Mesendoderm (in vitro differentiated cells): ENCODE data around the gene RAPGEF4.

ENCODE experiments used
- DNase-seq: peaks from one replicate; pipeline ENCODE4 v3.0.0; 2013
- H2AK5ac ChIP-seq: 2 replicates; pipeline ENCODE4 v1.6.1; 2013; ENCODE audit warnings: low read length, inconsistent platforms
- H2BK120ac ChIP-seq: 2 replicates; pipeline ENCODE4 v1.6.1; 2013; ENCODE audit warnings: low read depth, mild to moderate bottlenecking, low read length, moderate library complexity, mixed read lengths
- H2BK15ac ChIP-seq: replicated peaks from 2 replicates; pipeline ENCODE4 v1.6.1; 2013; ENCODE audit warnings: low read depth, mild to moderate bottlenecking, moderate library complexity
- H2BK5ac ChIP-seq: 2 replicates; pipeline ENCODE4 v1.6.1; 2013; ENCODE audit warnings: low read length, inconsistent platforms
- H3K18ac ChIP-seq: 2 replicates; pipeline ENCODE4 v1.6.1; 2013; ENCODE audit warnings: mild to moderate bottlenecking, low read length, mixed read lengths
- H3K23ac ChIP-seq: one replicate; pipeline ENCODE4 v1.6.1; 2013; ENCODE audit warnings: low read length
- H3K27ac ChIP-seq: 2 replicates; pipeline ENCODE4 v1.5.1; 2013; ENCODE audit warnings: low read depth, mild to moderate bottlenecking, inconsistent platforms, low read length, moderate library complexity
- H3K27me3 ChIP-seq: 2 replicates; pipeline ENCODE4 v1.6.1; 2013; ENCODE audit warnings: low read length, control low read depth, mild to moderate bottlenecking, inconsistent platforms; ENCODE audit not compliant: insufficient read depth, poor library complexity
- H3K36me3 ChIP-seq: 2 replicates; pipeline ENCODE4 v1.6.1; 2013; ENCODE audit warnings: low read length, inconsistent platforms; ENCODE audit not compliant: control insufficient read depth, insufficient read depth
- H3K4ac ChIP-seq: one replicate; pipeline ENCODE4 v1.6.1; 2013; ENCODE audit warnings: low read depth, mild to moderate bottlenecking, low read length, moderate library complexity
- H3K4me1 ChIP-seq: 2 replicates; pipeline ENCODE4 v1.6.1; 2013; ENCODE audit warnings: low read depth, low read length, inconsistent platforms; ENCODE audit not compliant: control insufficient read depth
- H3K4me2 ChIP-seq: 2 replicates; pipeline ENCODE4 v1.6.1; 2013; ENCODE audit warnings: low read length
- H3K4me3 ChIP-seq: 2 replicates; pipeline ENCODE4 v1.5.1; 2013; ENCODE audit warnings: mild to moderate bottlenecking, low read length
- H3K56ac ChIP-seq: one replicate; pipeline ENCODE4 v1.6.1; 2013; ENCODE audit warnings: low read length
- H3K79me1 ChIP-seq: 2 replicates; pipeline ENCODE4 v1.6.1; 2013; ENCODE audit warnings: low read length, inconsistent platforms
- H3K79me2 ChIP-seq: 2 replicates; pipeline ENCODE4 v1.6.1; 2013; ENCODE audit warnings: mild to moderate bottlenecking, low read length; ENCODE audit not compliant: control insufficient read depth, insufficient read depth
- H3K9ac ChIP-seq: 2 replicates; pipeline ENCODE4 v1.6.1; 2013; ENCODE audit warnings: low read length, inconsistent platforms
- H4K5ac ChIP-seq: one replicate; pipeline ENCODE4 v1.6.1; 2013; ENCODE audit warnings: low read length
- H4K8ac ChIP-seq: one replicate; pipeline ENCODE4 v1.6.1; 2013; ENCODE audit warnings: low read depth, mild to moderate bottlenecking, control low read depth, low read length, moderate library complexity
- WGBS: extraction: QIAGEN DNeasy Blood & Tissue Kit; methylation state at CpG from one replicate; pipeline ENCODE4 v1.1.7; 2013; ENCODE audit warnings: low lambda C conversion rate, missing lambda C conversion rate; ENCODE audit not compliant: insufficient coverage; ENCODE audit errors: extremely low coverage; 5-methylcytosine and 5-hydroxymethylcytosine counted together

Gene RAPGEF4

DNA sequence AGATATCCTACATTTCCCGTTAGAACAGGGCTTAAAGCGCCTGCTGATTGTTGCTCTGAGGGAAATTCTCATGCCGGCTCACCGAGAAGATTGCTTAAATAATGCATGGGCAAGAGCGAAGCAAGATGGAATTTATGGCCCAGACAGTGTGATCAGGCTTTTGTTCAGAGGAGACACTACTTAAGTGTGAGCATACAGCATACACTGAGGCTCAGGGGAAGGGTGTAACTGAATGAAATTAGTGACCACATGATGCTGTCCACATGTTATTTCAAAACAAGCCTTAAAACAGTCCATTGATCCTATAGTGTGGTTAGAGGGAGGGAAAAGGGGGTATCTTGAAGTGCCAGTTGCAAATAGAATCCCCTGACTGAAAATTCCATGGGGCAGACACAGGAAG is 125.5 kb downstream of the RAPGEF4 start:
- no peak overlapping the region for H3K4me3 ChIP-seq
- no peak overlapping the region for H3K56ac ChIP-seq
- no peak overlapping the region for H3K4me2 ChIP-seq
- no CpG with 5 or more reads among the region's 5 CpGs for WGBS
- H3K27ac ChIP-seq, result no peak overlapping the region
- no peaks in the 10 kb centered on the region for H3K4me1 ChIP-seq
- no peak for DNase-seq
- H3K18ac ChIP-seq, result no peak overlapping the region
- H2BK120ac ChIP-seq, result no peak overlapping the region
- no peak overlapping the region for H4K8ac ChIP-seq
- no peak overlapping the region for H2AK5ac ChIP-seq
- no peaks in the 10 kb centered on the region for H3K27me3 ChIP-seq
- no peak overlapping the region for H2BK5ac ChIP-seq
- no peaks in the 10 kb centered on the region for H3K79me2 ChIP-seq
- H2BK15ac ChIP-seq, result no peak overlapping the region
- H3K79me1 ChIP-seq, result no peaks in the 10 kb centered on the region
- no peaks in the 10 kb centered on the region for H3K36me3 ChIP-seq
- H3K23ac ChIP-seq, result no peak overlapping the region
- H3K9ac ChIP-seq, result no peak overlapping the region
- H4K5ac ChIP-seq, result no peak overlapping the region
- H3K4ac ChIP-seq, result no peak overlapping the region

GRCh38 chr2:172861656-172862476 is 126.2 kb downstream of the RAPGEF4 start:
- H3K56ac ChIP-seq, result no peak overlapping the region
- no peak for DNase-seq
- H3K18ac ChIP-seq, result no peak overlapping the region
- no peak overlapping the region for H3K4me2 ChIP-seq
- H3K79me2 ChIP-seq, result no peaks in the 10 kb centered on the region
- H2BK5ac ChIP-seq, result no peak overlapping the region
- H3K4me3 ChIP-seq, result no peak overlapping the region
- H2BK120ac ChIP-seq, result no peak overlapping the region
- H3K79me1 ChIP-seq, result no peaks in the 10 kb centered on the region
- no peaks in the 10 kb centered on the region for H3K27me3 ChIP-seq
- no peak overlapping the region for H3K23ac ChIP-seq
- no peaks in the 10 kb centered on the region for H3K36me3 ChIP-seq
- no peaks in the 10 kb centered on the region for H3K4me1 ChIP-seq
- no peak overlapping the region for H2AK5ac ChIP-seq
- no peak overlapping the region for H3K9ac ChIP-seq
- no peak overlapping the region for H3K4ac ChIP-seq
- H3K27ac ChIP-seq, result no peak overlapping the region
- no peak overlapping the region for H4K8ac ChIP-seq
- no CpG with 5 or more reads among the region's 7 CpGs for WGBS
- no peak overlapping the region for H2BK15ac ChIP-seq
- H4K5ac ChIP-seq, result no peak overlapping the region

- WGBS, result no CpG with 5 or more reads among the region's 2 CpGs
- Histone ChIP-seq H3K79me2 (no peaks in the 10 kb centered on the region), H3K4me3 (no peak overlapping the region), H4K5ac (no peak overlapping the region), H3K56ac (no peak overlapping the region), H2BK120ac (no peak overlapping the region), H2BK5ac (no peak overlapping the region), H2BK15ac (no peak overlapping the region), H3K9ac (no peak overlapping the region), H2AK5ac (no peak overlapping the region), H3K27me3 (no peaks in the 10 kb centered on the region), H3K18ac (no peak overlapping the region), H3K79me1 (no peaks in the 10 kb centered on the region), H3K4ac (no peak overlapping the region), H3K4me2 (no peak overlapping the region), H3K27ac (no peak overlapping the region), H4K8ac (no peak overlapping the region), H3K4me1 (no peaks in the 10 kb centered on the region), H3K36me3 (no peaks in the 10 kb centered on the region), H3K23ac (no peak overlapping the region)
- no peak for DNase-seq
Measured at GRCh38 chr2:172863341-172863740, 127.7 kb downstream of the RAPGEF4 start.

GRCh38 chr2:172864182-172864581 is 128.5 kb downstream of the RAPGEF4 start:
- Histone ChIP-seq H3K23ac (no peak overlapping the region), H3K4me2 (no peak overlapping the region), H3K4me3 (no peak overlapping the region), H3K27ac (no peak overlapping the region), H3K4ac (no peak overlapping the region), H3K36me3 (no peaks in the 10 kb centered on the region), H4K5ac (no peak overlapping the region), H3K27me3 (no peaks in the 10 kb centered on the region), H4K8ac (no peak overlapping the region), H2AK5ac (no peak overlapping the region), H3K18ac (no peak overlapping the region), H2BK15ac (no peak overlapping the region), H2BK5ac (no peak overlapping the region), H3K9ac (no peak overlapping the region), H3K79me2 (no peaks in the 10 kb centered on the region), H3K56ac (no peak overlapping the region), H3K4me1 (no peaks in the 10 kb centered on the region), H3K79me1 (no peaks in the 10 kb centered on the region), H2BK120ac (no peak overlapping the region)
- no CpG with 5 or more reads among the region's 5 CpGs for WGBS
- peak; percentile 72 for DNase-seq

DNA sequence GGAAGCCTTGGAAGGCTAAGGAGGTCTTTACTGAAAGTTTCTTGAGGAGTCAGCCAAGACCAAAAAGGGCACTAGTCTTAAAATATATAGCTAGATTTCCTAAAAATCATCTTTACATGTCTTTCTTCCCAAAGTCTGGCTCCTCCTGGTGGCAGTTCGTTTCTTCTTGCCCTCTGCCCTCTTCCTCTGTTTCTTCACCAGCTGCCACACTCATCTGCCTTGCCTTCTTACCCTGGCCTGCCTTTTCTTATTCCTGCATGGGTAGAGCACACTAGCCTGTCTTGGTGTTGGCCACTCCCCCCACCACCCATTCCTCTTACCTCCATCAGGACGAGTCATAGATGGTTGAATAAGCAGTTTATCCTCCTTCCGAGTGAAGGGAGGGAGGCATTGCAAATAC is 129.8 kb downstream of the RAPGEF4 start:
- no peaks in the 10 kb centered on the region for H3K79me2 ChIP-seq
- no peak overlapping the region for H3K18ac ChIP-seq
- H2BK5ac ChIP-seq, result no peak overlapping the region
- H3K23ac ChIP-seq, result no peak overlapping the region
- no peaks in the 10 kb centered on the region for H3K79me1 ChIP-seq
- H3K4me3 ChIP-seq, result no peak overlapping the region
- H2BK120ac ChIP-seq, result no peak overlapping the region
- H4K5ac ChIP-seq, result no peak overlapping the region
- no peak overlapping the region for H3K27ac ChIP-seq
- no peaks in the 10 kb centered on the region for H3K27me3 ChIP-seq
- H3K56ac ChIP-seq, result no peak overlapping the region
- H3K4me1 ChIP-seq, result no peaks in the 10 kb centered on the region
- H3K36me3 ChIP-seq, result no peaks in the 10 kb centered on the region
- no peak overlapping the region for H2BK15ac ChIP-seq
- H4K8ac ChIP-seq, result no peak overlapping the region
- no peak overlapping the region for H3K4me2 ChIP-seq
- WGBS, result no CpG with 5 or more reads among the region's 3 CpGs
- no peak overlapping the region for H2AK5ac ChIP-seq
- no peak overlapping the region for H3K9ac ChIP-seq
- DNase-seq, result peak; percentile 29
- H3K4ac ChIP-seq, result no peak overlapping the region

DNA sequence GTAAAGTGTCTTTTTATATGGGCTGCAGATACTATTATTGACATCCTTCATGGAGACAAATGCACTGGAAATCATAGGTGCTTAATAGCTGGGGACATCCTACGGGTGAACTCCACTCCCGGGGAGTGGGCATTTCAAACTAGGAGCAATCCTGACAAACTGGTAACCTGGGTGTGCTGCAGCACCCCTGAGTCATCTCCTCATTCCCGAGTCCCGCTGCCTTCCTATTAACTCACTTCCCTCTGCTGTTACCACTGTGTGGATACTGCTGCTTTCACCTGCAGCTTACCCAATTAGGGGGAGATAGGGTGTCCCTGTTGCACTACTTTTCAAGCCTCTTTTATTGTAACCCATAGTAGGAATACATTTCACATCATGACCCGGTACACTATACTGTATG is 134.2 kb downstream of the RAPGEF4 start:
- H3K56ac ChIP-seq, result no peak overlapping the region
- no peaks in the 10 kb centered on the region for H3K4me1 ChIP-seq
- no peaks in the 10 kb centered on the region for H3K79me1 ChIP-seq
- no peak overlapping the region for H3K9ac ChIP-seq
- H2BK5ac ChIP-seq, result no peak overlapping the region
- WGBS, result no CpG with 5 or more reads among the region's 5 CpGs
- no peak for DNase-seq
- H4K8ac ChIP-seq, result no peak overlapping the region
- no peak overlapping the region for H3K4me3 ChIP-seq
- no peaks in the 10 kb centered on the region for H3K79me2 ChIP-seq
- no peak overlapping the region for H3K18ac ChIP-seq
- H3K23ac ChIP-seq, result no peak overlapping the region
- no peak overlapping the region for H4K5ac ChIP-seq
- no peak overlapping the region for H2AK5ac ChIP-seq
- no peak overlapping the region for H3K4ac ChIP-seq
- no peaks in the 10 kb centered on the region for H3K27me3 ChIP-seq
- no peak overlapping the region for H3K27ac ChIP-seq
- H3K36me3 ChIP-seq, result no peaks in the 10 kb centered on the region
- H3K4me2 ChIP-seq, result no peak overlapping the region
- no peak overlapping the region for H2BK15ac ChIP-seq
- H2BK120ac ChIP-seq, result no peak overlapping the region
